Measurements from ENCODE around the gene DCAF5. TPM values are rescaled to one million over a fixed set of nuclear protein-coding genes. Genes with fewer than 3 reads are reported as not detected.

Gene DCAF5
- total RNA-seq, 1 donor: 24.2 TPM

- TF ChIP-seq CTCF (IDR thresholded peaks at IDR 0.05; ENCODE audit: insufficient read depth, low read depth, low read length): no peak
- no peak overlapping the region for H3K4me3 ChIP-seq (ENCODE audit: low read depth, low read length)
- DNase-seq (ENCODE audit: low read depth): no peak
These were observed 1.9 kb upstream of the DCAF5 start for GRCh38 chr14:69154779-69155178.

GRCh38 chr14:69153873-69154270 lies 953 bp upstream of the DCAF5 start:
- no peak for TF ChIP-seq CTCF (IDR thresholded peaks at IDR 0.05; ENCODE audit: insufficient read depth, low read depth, low read length)
- peak; percentile 35 for DNase-seq (ENCODE audit: low read depth)
- H3K4me3 ChIP-seq (ENCODE audit: low read depth, low read length): peak overlapping the region; percentile 96

GRCh38 chr14:69153152-69153872 lies 393 bp upstream of the DCAF5 start:
- DNase-seq (ENCODE audit: low read depth): peak; percentile 95
- H3K4me3 ChIP-seq (ENCODE audit: low read depth, low read length): peak overlapping the region; percentile 96
- no peak for TF ChIP-seq CTCF (IDR thresholded peaks at IDR 0.05; ENCODE audit: insufficient read depth, low read depth, low read length)

- TF ChIP-seq CTCF (IDR thresholded peaks at IDR 0.05; ENCODE audit: insufficient read depth, low read depth, low read length): no peak
- H3K4me3 ChIP-seq (ENCODE audit: low read depth, low read length): peak overlapping the region; percentile 96
- peak; percentile 45 for DNase-seq (ENCODE audit: low read depth)
These were observed 578 bp downstream of the DCAF5 start for GRCh38 chr14:69152181-69152901.

GRCh38 chr14:69151458-69152180 lies 1.3 kb downstream of the DCAF5 start:
- peak; percentile 33 for TF ChIP-seq CTCF (IDR thresholded peaks at IDR 0.05; ENCODE audit: insufficient read depth, low read depth, low read length)

GRCh38 chr14:69149461-69150244 lies 3.3 kb downstream of the DCAF5 start:
- H3K4me3 ChIP-seq (ENCODE audit: low read depth, low read length): no peak overlapping the region
- DNase-seq (ENCODE audit: low read depth): no peak
- no peak for TF ChIP-seq CTCF (IDR thresholded peaks at IDR 0.05; ENCODE audit: insufficient read depth, low read depth, low read length)

More at GRCh38 chr14:69151458-69152180, 1.3 kb downstream of the DCAF5 start:
- peak; percentile 70 for DNase-seq (ENCODE audit: low read depth)
- H3K4me3 ChIP-seq (ENCODE audit: low read depth, low read length): peak overlapping the region; percentile 96

Data from fibroblast of villous mesenchyme (primary cell).